ENCODE measurements around the gene MTMR4.

DNA sequence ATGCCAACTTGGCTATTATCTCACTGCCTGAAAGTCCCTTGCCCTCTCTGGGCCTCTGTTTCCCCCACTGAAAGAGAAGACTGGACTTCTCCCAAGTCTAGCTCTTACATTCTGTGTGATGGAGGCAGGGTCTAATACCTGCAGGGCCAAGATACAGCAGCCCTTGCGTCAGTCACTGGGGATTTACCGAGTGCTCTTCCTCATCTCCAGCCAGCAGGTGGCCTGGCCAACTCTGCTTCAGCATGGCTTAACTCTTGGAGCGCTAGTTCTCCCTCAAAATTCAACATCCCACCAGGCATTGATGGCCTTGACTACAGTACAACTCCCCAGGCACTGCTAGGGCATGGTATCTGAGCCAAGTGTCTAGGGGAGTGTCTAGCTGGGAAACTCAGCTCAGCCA, 19.9 kb upstream of the MTMR4 start:
- TF ChIP-seq, protein P1, sequence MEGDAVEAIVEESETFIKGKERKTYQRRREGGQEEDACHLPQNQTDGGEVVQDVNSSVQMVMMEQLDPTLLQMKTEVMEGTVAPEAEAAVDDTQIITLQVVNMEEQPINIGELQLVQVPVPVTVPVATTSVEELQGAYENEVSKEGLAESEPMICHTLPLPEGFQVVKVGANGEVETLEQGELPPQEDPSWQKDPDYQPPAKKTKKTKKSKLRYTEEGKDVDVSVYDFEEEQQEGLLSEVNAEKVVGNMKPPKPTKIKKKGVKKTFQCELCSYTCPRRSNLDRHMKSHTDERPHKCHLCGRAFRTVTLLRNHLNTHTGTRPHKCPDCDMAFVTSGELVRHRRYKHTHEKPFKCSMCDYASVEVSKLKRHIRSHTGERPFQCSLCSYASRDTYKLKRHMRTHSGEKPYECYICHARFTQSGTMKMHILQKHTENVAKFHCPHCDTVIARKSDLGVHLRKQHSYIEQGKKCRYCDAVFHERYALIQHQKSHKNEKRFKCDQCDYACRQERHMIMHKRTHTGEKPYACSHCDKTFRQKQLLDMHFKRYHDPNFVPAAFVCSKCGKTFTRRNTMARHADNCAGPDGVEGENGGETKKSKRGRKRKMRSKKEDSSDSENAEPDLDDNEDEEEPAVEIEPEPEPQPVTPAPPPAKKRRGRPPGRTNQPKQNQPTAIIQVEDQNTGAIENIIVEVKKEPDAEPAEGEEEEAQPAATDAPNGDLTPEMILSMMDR (IDR thresholded peaks at IDR 0.05) = no peak
- TF ChIP-seq POLR2A (IDR thresholded peaks at IDR 0.05) = no peak
- TF ChIP-seq EP300 (IDR thresholded peaks at IDR 0.05) = no peak
